HepG2 (cell line): Measurements from ENCODE around the gene DIAPH1. TPM values are rescaled to one million over a fixed set of nuclear protein-coding genes. Genes with fewer than 3 reads are reported as not detected.

Experiments
- CBFB ChIP-seq: sonication (generic); formaldehyde crosslinking; IDR thresholded peaks from 2 replicates; pipeline ENCODE4 v1.4.0; 2020; ENCODE audit warnings: missing genetic modification reagents
- DNMT3B ChIP-seq: conservative IDR thresholded peaks from 2 replicates; pipeline ENCODE4 v1.6.1; 2016; ENCODE audit warnings: missing biosample characterization, control low read depth
- KDM3A ChIP-seq: IDR thresholded peaks from 2 replicates; pipeline ENCODE4 v1.6.1; 2018; ENCODE audit warnings: low read depth, missing compliant biosample characterization
- NFYB ChIP-seq: sonication (generic); formaldehyde crosslinking; IDR thresholded peaks from 2 replicates; pipeline ENCODE4 v1.4.0; 2020; ENCODE audit warnings: missing genetic modification reagents
- RBAK ChIP-seq: sonication (generic); formaldehyde crosslinking; IDR thresholded peaks from 2 replicates; pipeline ENCODE4 v1.5.1; 2020; ENCODE audit warnings: mild to moderate bottlenecking, missing genetic modification reagents
- RCOR2 ChIP-seq: IDR thresholded peaks from 2 replicates; pipeline ENCODE4 v1.6.1; 2016; ENCODE audit warnings: missing biosample characterization, missing genetic modification reagents
- TP53 ChIP-seq: sonication (generic); formaldehyde crosslinking; conservative IDR thresholded peaks from 2 replicates; pipeline ENCODE4 v1.4.0; 2020; ENCODE audit warnings: missing genetic modification reagents
- YEATS4 ChIP-seq: sonication (generic); formaldehyde crosslinking; IDR thresholded peaks from 2 replicates; pipeline ENCODE4 v1.4.0; 2020; ENCODE audit warnings: missing genetic modification reagents, borderline replicate concordance
- ZBTB8A ChIP-seq: sonication (generic); formaldehyde crosslinking; IDR thresholded peaks from 2 replicates; pipeline ENCODE4 v1.4.0; 2020; ENCODE audit warnings: mild to moderate bottlenecking, low read depth, missing genetic modification reagents, borderline replicate concordance
- ZNF101 ChIP-seq: sonication (generic); formaldehyde crosslinking; IDR thresholded peaks from 2 replicates; pipeline ENCODE4 v1.4.0; 2020; ENCODE audit warnings: mild to moderate bottlenecking, low read depth, missing genetic modification reagents, borderline replicate concordance
- ZNF232 ChIP-seq: sonication (generic); formaldehyde crosslinking; IDR thresholded peaks from 2 replicates; pipeline ENCODE4 v1.4.0; 2020; ENCODE audit warnings: missing genetic modification reagents, borderline replicate concordance
- ZNF367 ChIP-seq: sonication (generic); formaldehyde crosslinking; IDR thresholded peaks from 2 replicates; pipeline ENCODE4 v1.4.0; 2020; ENCODE audit warnings: missing genetic modification reagents, borderline replicate concordance
- ZNF552 ChIP-seq: sonication (generic); formaldehyde crosslinking; IDR thresholded peaks from 2 replicates; pipeline ENCODE4 v1.9.0; 2022; ENCODE audit warnings: missing genetic modification reagents, mild to moderate bottlenecking, borderline replicate concordance
- ZNF556 ChIP-seq: sonication (generic); formaldehyde crosslinking; IDR thresholded peaks from 2 replicates; pipeline ENCODE4 v1.4.0; 2020; ENCODE audit warnings: mild to moderate bottlenecking, missing genetic modification reagents, borderline replicate concordance
- polyA plus RNA-seq, 8 experiments: library from polyadenylated mRNA; depleted of rRNA in 3 of 8; stranded (reverse) in 7 of 8; unstranded in 1 of 8; fragments of >200 nt; fragmentation: Illumina TruSeq in 4 of 8; extraction: Trizol in 4 of 8; gene quantifications; 2 replicates each; pipeline versions ENCODE4 v1.2.1 to v1.2.3, GENCODE V29; 2011 to 2016; ENCODE audit warnings: low read depth in 4 of 8, missing spikeins in 1 of 8, mixed read lengths in 1 of 8; ENCODE audit not compliant: insufficient read depth in 1 of 8
- total RNA-seq, 5 experiments: library from RNA; depleted of rRNA; stranded (reverse); fragments of >200 nt; fragmentation: Illumina TruSeq; extraction: Trizol; gene quantifications; 2 replicates each; pipeline ENCODE4 v1.2.3, GENCODE V29; 2016; ENCODE audit warnings: low read depth in 1 of 5
- TF ChIP-seq, protein P1 (sequence below): conservative IDR thresholded peaks from 2 replicates; pipeline ENCODE4 v1.6.1; 2018; ENCODE audit warnings: missing genetic modification reagents
- TF ChIP-seq, protein P2 (sequence below): sonication (generic); formaldehyde crosslinking; IDR thresholded peaks from 2 replicates; pipeline ENCODE4 v1.4.0; 2020; ENCODE audit warnings: mild to moderate bottlenecking, missing genetic modification reagents, borderline replicate concordance
- TF ChIP-seq, protein P3 (sequence below): sonication (generic); formaldehyde crosslinking; IDR thresholded peaks from 2 replicates; pipeline ENCODE4 v1.4.0; 2020; ENCODE audit warnings: missing genetic modification reagents
- TF ChIP-seq, protein P4 (sequence below): sonication (generic); formaldehyde crosslinking; IDR thresholded peaks from 2 replicates; pipeline ENCODE4 v1.5.1; 2020; ENCODE audit warnings: missing genetic modification reagents, mild to moderate bottlenecking, borderline replicate concordance
- TF ChIP-seq, protein P5 (sequence below): IDR thresholded peaks from 2 replicates; pipeline ENCODE4 v1.6.1; 2018; ENCODE audit warnings: missing genetic modification reagents

The DIAPH1 gene
- total and polyA plus RNA-seq, 2 of the 13 experiments (the other 11 are each of a cell fraction or from before 2014, with no cell fraction given): 25.1 to 33.9 TPM

DNA sequence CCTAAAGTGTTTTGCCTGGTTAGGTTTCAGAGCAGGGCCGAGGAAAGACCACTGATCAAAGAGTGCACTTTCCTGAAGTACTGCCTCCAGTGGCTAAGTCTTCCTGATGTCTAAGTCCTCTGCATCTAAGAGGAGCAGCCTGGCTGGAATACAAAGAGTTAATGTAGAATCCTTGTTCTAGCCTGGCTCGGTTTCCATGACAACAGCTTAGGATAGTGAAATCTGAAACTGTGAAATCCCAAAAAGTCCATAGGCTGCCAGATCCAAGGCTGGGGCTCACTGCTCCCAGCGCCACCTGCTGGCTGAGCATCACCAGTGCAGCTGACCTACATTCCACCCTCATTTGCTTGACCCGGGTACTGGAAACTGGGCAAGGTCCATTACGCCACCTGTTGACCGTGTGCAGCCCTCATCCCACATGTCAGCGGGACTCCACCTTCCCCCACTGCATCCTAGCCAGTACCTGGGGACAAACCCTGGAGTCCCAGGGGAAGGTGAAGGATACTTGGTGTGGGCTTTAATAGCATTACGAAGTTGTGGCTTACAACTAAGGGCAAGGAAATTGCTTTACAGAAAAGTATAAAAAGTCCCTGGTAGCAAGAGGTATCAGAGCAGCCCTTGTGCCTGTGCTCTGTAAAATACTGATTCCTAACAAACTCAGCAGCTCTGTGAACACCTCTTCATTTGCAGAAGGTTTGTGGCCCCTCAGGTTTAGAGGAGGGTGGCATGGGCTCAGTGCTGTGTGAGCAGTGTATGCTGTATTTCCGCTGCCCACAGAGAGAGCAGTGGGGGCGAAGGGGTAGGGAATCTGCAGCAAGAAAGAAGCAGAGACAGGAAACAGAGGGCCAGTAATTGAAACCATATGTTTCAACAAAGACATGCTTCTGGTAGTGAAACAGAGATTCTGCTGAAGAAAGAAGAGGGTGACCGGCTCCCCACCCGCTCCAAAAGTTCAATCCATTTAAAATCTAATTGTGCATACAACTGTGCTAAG lies 93.9 kb downstream of the DIAPH1 start (continued):
- TF ChIP-seq, protein P1, sequence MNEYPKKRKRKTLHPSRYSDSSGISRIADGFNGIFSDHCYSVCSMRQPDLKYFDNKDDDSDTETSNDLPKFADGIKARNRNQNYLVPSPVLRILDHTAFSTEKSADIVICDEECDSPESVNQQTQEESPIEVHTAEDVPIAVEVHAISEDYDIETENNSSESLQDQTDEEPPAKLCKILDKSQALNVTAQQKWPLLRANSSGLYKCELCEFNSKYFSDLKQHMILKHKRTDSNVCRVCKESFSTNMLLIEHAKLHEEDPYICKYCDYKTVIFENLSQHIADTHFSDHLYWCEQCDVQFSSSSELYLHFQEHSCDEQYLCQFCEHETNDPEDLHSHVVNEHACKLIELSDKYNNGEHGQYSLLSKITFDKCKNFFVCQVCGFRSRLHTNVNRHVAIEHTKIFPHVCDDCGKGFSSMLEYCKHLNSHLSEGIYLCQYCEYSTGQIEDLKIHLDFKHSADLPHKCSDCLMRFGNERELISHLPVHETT (CRISPR knock-in tag): no peak
- no peak for TF ChIP-seq ZNF232
- TF ChIP-seq NFYB: no peak
- peak; percentile 38; the same call in 1 of the 2 replicates for TF ChIP-seq RCOR2
- TF ChIP-seq DNMT3B: peak; percentile 74
- 0 out of 2 replicates have a peak, but pooled peaks have one; percentile 63 for TF ChIP-seq KDM3A (CRISPR knock-in tag)
- TF ChIP-seq, protein P2, sequence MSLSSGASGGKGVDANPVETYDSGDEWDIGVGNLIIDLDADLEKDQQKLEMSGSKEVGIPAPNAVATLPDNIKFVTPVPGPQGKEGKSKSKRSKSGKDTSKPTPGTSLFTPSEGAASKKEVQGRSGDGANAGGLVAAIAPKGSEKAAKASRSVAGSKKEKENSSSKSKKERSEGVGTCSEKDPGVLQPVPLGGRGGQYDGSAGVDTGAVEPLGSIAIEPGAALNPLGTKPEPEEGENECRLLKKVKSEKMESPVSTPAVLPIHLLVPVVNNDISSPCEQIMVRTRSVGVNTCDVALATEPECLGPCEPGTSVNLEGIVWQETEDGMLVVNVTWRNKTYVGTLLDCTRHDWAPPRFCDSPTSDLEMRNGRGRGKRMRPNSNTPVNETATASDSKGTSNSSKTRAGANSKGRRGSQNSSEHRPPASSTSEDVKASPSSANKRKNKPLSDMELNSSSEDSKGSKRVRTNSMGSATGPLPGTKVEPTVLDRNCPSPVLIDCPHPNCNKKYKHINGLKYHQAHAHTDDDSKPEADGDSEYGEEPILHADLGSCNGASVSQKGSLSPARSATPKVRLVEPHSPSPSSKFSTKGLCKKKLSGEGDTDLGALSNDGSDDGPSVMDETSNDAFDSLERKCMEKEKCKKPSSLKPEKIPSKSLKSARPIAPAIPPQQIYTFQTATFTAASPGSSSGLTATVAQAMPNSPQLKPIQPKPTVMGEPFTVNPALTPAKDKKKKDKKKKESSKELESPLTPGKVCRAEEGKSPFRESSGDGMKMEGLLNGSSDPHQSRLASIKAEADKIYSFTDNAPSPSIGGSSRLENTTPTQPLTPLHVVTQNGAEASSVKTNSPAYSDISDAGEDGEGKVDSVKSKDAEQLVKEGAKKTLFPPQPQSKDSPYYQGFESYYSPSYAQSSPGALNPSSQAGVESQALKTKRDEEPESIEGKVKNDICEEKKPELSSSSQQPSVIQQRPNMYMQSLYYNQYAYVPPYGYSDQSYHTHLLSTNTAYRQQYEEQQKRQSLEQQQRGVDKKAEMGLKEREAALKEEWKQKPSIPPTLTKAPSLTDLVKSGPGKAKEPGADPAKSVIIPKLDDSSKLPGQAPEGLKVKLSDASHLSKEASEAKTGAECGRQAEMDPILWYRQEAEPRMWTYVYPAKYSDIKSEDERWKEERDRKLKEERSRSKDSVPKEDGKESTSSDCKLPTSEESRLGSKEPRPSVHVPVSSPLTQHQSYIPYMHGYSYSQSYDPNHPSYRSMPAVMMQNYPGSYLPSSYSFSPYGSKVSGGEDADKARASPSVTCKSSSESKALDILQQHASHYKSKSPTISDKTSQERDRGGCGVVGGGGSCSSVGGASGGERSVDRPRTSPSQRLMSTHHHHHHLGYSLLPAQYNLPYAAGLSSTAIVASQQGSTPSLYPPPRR (CRISPR knock-in tag): no peak
- TF ChIP-seq ZNF552 (CRISPR knock-in tag): no peak
- TF ChIP-seq TP53 (CRISPR knock-in tag): no peak
- TF ChIP-seq ZNF101 (CRISPR knock-in tag): no peak
- TF ChIP-seq YEATS4 (CRISPR knock-in tag): peak; percentile 51; the same call in 1 of the 2 replicates
- TF ChIP-seq RBAK: no peak
- no peak for TF ChIP-seq ZNF367 (CRISPR knock-in tag)
- TF ChIP-seq, protein P3, sequence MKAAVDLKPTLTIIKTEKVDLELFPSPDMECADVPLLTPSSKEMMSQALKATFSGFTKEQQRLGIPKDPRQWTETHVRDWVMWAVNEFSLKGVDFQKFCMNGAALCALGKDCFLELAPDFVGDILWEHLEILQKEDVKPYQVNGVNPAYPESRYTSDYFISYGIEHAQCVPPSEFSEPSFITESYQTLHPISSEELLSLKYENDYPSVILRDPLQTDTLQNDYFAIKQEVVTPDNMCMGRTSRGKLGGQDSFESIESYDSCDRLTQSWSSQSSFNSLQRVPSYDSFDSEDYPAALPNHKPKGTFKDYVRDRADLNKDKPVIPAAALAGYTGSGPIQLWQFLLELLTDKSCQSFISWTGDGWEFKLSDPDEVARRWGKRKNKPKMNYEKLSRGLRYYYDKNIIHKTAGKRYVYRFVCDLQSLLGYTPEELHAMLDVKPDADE: no peak
- no peak for TF ChIP-seq ZNF556 (CRISPR knock-in tag)
- no peak; the same call in 1 of the 2 replicates for TF ChIP-seq CBFB (CRISPR knock-in tag)
- TF ChIP-seq, protein P4, sequence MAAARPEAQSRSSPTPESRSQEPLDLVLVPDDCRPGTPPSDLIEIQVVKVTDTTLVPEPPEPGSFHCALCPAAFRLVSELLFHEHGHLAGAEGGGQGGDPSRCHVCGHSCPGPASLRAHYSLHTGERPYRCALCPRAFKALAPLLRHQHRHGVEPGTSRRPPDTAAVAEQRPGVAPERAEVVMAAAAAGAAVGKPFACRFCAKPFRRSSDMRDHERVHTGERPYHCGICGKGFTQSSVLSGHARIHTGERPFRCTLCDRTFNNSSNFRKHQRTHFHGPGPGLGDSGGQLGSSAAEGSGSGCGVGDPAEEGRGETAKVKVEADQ (CRISPR knock-in tag): no peak
- TF ChIP-seq ZBTB8A (CRISPR knock-in tag): no peak
- TF ChIP-seq, protein P5, sequence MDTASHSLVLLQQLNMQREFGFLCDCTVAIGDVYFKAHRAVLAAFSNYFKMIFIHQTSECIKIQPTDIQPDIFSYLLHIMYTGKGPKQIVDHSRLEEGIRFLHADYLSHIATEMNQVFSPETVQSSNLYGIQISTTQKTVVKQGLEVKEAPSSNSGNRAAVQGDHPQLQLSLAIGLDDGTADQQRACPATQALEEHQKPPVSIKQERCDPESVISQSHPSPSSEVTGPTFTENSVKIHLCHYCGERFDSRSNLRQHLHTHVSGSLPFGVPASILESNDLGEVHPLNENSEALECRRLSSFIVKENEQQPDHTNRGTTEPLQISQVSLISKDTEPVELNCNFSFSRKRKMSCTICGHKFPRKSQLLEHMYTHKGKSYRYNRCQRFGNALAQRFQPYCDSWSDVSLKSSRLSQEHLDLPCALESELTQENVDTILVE (CRISPR knock-in tag): peak; percentile 50; the same call in 1 of the 2 replicates
